OCI-LY3 (cell line): Measurements from ENCODE around the gene KCTD21.

Experiments
- CTCF ChIP-seq: fragments of 200-600, 300-600 bp; sonication (generic); IDR thresholded peaks from 2 replicates; pipeline ENCODE4 v1.5.1; 2014; ENCODE audit warnings: antibody characterized with exemption, low read length, low read depth
- EZH2phosphoT487 ChIP-seq: fragments of 200-600 bp; shearing (Covaris generic); IDR thresholded peaks from 2 replicates; pipeline ENCODE4 v1.6.1; 2018; ENCODE audit warnings: antibody characterized with exemption, mixed run types, low read depth

DNA sequence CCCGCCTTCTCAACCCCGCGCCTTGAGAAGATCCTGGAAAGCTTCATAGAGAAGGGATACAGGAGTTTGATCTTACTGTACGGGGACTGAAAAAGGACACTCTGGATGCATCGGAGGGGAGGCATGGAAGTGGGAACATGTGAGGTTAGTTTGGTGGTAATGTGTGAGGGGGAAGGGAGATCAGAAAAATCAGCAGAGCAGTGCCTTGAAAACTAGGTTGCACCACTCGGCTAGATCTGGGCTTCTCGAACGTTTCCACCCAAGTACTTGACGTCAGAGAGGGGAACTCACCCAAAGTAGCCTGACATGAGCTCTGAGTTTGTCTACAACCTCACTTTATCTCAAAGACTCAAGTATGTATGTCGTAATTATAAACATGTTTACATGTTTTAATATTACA, 14.8 kb upstream of the KCTD21 start:
- TF ChIP-seq CTCF, result no peak
- no peak for TF ChIP-seq EZH2phosphoT487
